ENCODE measurements around the gene PRPH.

The PRPH gene

DNA sequence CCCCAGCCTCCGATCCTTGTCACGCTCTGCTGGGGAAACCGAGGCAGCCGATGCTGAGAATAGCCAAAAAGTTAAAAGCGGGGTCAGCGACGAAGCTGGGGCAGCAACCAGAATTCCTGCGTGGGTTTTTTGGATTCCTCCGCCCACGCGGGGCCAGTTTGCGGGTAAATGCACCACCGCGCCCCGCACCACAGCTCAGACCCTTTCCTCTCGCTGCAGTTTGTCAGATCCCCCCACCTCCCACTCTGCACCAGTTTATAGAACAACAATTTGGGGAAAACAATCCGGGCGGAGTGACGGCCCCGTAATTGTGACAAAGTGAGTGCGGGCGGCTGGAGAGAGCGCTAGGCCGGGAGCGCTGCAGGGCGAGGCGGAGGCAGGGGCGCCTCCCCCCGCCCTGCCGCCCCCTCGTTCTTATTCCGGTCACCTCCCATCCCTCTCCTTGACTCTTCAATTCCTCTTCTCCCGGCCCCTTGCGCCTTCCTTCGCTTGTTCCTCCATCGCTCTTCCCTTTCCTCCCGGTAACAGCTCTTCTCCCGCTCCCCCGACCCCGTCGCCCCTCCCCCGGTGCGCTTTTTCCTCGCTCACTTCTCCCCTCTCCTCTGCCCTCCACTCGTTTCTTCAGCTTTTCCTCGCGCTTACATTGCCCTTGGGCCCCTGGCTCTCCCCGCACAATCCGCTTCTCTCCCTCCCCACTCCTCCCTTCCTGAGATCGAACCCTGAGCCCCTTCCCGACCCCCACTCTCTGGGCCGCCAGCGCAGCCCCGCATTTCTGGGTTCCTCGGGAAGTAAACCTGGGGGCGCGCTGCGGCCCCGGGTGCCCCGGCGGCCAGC lies 51.1 kb downstream of the PRPH start:
- DNase-seq (ENCODE audit: low spot score): no peak

DNA sequence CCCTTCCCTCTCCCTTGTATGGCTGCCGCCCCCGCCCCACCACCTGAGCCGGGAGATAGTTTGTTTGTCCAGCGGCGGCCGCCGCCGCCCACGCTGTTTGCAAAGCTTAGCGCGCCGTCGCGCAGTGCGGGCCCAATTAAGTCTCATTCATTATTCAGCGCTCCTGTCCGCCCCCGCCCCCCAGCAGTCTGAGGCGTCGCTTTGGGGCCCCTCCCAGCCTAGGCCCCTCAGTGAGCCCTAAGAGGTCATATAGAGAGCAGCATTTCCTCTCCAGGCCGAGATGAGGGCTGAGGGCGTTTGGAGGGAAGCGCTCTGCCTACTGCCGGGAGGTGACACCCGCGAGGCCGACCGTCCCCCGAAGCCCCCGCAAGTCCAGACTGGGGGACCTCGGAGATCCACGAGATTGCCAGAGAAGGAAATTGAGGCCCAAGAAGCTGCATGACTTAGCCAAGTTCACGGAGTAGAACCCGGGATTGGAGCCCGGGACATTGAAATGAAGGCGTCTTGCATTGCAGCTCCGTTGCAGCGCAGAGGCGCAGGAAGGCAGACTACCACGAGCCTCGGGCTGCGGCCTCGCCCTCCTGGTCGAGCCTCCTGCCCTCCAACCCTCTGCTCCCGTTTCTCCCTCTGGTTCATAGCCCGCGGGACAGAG lies 51.8 kb downstream of the PRPH start, which contains the start of gene DNAJC22:
Gene DNAJC22 (plus strand): TSS at position 230 of the 652 bp plus-strand sequence. CDS start 1,985 bp downstream, outside the sequence.
- no peak for DNase-seq (ENCODE audit: low spot score)

DNA sequence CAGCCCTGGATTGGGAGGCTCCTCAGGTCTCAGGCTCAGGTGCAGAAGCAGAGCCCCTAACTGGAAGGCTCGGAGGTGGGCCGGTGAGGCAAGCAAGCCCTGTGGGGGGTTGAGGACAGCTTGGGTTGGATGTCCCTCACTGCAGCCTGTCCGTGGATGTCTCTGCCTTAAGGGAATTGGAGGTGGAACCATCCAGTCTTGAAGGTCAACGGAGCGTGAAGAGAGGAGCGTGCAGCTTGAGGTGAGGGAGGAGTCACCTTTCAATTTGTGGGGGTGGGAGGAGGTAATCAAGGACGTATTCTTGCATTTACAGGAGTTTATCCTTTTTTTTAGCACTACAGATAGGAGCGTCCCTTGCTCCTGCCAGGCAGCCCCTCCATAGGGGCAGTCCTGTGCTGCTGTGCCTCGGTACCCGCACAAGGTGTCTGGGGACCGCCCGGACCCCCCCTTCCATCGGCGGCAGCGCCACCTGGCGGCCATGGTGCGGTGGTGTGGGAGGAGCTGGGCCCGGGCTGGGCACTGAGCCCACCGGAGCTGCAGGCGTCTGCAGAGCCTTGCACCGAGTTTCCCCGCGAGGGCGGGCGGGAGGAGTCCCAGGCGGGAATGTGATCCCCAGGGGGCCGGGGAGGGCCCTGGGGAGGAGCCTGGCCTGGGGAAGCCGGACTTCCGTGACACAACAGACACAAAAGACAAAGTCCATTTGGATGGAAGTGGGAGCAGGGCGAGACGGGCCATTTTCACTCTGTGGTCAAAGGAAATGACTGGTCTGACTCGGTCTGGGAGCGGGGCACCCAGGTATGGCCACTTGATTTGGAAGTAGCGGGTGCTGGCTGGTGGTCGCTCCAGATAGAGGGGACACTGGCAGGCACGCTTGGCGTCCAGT lies 52.6 kb downstream of the PRPH start:
- DNase-seq (ENCODE audit: low spot score): peak; percentile 65

Measured in kidney capillary endothelial cell (primary cell).